ENCODE data around the gene LHFPL6.
"Not testable (repeated sequence)": the region's sequence is repeated elsewhere in the genome, so short reads cannot be mapped to it uniquely, and the experiment has no call there.

LHFPL6 gene

DNA sequence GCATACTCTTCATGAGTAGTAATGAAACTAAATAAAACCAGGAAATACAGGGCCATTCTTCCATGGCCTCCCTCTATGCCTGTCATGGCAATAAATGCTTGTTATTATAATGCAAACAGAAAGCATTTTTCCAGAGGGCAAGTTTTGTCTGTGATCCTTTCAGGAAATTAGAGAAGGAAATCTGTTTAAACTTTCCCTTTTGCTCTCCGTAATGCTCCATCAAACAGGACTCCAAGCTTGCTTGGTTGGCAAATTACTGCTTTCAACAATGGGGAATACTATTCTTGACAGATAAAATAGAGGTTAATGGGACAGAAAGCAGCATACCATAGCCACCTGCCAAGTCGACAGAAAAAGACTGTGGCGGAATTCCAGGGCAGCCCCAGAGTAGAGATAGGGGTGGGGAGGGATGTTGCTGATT lies 252.5 kb downstream of the LHFPL6 start:
- ATAC-seq (replicated peaks; ENCODE audit: extremely low read depth, poor library complexity, severe bottlenecking) (no peak), DNase-seq (ENCODE audit: low spot score in 2 of 2) (no peak)
- Mint-ChIP-seq H3K27me3 (no peaks in the 10 kb centered on the region), H3K36me3 (ENCODE audit: insufficient read depth) (no peaks in the 10 kb centered on the region), H3K4me3 (no peak overlapping the region), H3K9me3 (no peaks in the 10 kb centered on the region), H3K27ac (ENCODE audit: low read depth) (no peak overlapping the region), H3K4me1 (no peaks in the 10 kb centered on the region)

DNA sequence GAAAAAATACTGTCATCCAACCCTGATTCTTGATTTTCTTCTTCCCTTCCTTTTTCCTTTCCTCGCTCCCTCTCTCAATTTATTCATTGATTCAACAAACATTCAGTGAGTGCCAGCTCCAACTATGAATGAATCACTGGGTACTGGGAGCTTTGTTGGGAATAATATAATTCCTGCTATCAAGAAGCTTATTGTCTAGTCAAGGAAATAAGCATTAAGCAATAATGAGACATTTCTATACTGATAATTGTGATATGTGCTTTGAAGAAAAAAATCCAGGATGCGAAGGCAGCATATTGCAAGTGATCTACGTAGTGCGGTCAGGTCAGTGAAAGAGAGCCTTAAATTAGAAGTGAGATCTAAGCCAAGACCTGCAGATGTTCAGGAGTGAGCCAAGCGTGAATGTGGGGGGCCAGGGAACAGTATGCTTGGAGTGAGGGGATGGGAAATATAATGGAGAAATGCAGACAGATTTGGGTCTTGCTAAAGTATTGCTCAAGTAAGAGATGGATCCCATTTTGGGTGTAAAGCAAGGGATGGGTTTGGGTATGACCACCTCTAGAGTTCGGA lies 253.5 kb downstream of the LHFPL6 start:
- no peaks in the 10 kb centered on the region for H3K4me1 Mint-ChIP-seq

DNA sequence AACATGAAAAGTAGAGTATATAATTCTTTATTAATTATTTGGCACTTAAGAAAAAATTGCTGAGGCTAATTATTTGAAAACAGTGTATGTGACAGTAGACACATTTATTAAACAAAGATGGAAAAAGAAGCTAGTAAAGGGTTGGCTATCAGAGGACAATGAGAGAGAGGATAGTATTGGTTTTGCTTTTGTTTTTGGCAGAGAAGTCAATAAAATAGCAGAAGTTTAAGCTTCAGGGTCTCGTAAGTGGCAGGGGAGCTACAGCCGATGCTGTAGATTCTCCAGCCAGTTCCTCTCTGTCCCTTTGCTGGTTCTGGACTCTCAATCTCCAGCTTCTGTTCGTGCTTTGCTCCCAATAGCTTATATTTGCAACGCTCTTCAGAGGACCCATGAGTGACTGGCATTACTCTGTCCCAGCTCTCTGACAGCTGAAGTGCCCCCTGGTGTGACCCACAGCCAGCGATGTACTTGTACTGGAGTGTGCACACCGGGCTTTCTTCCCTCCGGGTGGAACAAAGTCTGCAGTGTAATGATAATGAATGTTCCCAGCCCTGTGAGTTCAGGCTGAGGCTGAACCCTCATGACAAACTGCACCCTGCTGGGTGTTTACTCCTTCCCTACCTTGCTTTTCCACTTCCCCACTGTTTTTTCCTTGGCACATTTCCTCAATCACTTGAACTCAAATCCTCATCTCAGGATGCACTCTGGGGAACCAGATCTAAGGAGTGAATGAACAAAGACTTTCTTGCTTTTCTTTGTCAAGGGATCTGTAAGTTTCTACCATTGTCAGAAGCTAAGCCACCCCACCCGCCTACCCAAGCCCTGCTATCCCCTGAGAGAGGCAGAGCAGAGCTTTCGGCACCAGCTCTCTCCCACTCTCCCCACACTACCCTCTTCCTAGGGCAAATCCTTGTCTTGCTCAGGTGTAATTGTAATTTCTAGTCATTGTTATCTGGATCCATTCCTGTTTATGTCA lies 254.8 kb downstream of the LHFPL6 start:
- no peaks in the 10 kb centered on the region for H3K4me1 Mint-ChIP-seq
- ATAC-seq (replicated peaks; ENCODE audit: extremely low read depth, poor library complexity, severe bottlenecking) (no peak), DNase-seq (ENCODE audit: low spot score in 2 of 2) (no peak)
- H3K9me3 Mint-ChIP-seq, result no peaks in the 10 kb centered on the region
- H3K27me3 Mint-ChIP-seq, result no peaks in the 10 kb centered on the region
- H3K36me3 Mint-ChIP-seq (ENCODE audit: insufficient read depth), result no peaks in the 10 kb centered on the region
- no peak overlapping the region for H3K27ac Mint-ChIP-seq (ENCODE audit: low read depth)
- no peak overlapping the region for H3K4me3 Mint-ChIP-seq

More for the DNA sequence above, 253.5 kb downstream of the LHFPL6 start:
- DNase-seq (ENCODE audit: low spot score in 2 of 2), result no peak
- no peak overlapping the region for H3K27ac Mint-ChIP-seq (ENCODE audit: low read depth)
- H3K36me3 Mint-ChIP-seq (ENCODE audit: insufficient read depth), result no peaks in the 10 kb centered on the region
- H3K9me3 Mint-ChIP-seq, result no peaks in the 10 kb centered on the region
- no peak for ATAC-seq (replicated peaks; ENCODE audit: extremely low read depth, poor library complexity, severe bottlenecking)
- H3K27me3 Mint-ChIP-seq, result no peaks in the 10 kb centered on the region
- H3K4me3 Mint-ChIP-seq, result no peak overlapping the region

DNA sequence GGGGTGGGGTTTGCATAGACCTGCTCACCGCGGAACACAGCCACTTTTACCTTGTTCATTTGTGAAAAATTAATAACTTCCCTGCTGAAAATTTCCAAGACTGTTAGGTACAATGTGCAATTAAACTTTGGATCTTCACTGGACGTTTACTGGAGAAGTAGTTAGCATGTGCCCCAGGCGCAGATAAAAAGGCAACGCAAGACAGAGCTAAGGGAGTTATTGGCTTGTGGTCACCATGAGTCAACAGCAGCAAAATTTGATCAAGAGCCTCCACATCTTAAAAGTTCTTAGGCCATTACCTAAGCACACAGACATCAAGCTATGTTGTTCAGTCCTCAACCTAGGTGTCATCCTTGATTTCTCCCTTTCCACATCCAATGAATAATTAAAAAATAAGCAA lies 257.0 kb downstream of the LHFPL6 start:
- H3K36me3 Mint-ChIP-seq (ENCODE audit: insufficient read depth), result no peaks in the 10 kb centered on the region
- no peaks in the 10 kb centered on the region for H3K9me3 Mint-ChIP-seq

DNA sequence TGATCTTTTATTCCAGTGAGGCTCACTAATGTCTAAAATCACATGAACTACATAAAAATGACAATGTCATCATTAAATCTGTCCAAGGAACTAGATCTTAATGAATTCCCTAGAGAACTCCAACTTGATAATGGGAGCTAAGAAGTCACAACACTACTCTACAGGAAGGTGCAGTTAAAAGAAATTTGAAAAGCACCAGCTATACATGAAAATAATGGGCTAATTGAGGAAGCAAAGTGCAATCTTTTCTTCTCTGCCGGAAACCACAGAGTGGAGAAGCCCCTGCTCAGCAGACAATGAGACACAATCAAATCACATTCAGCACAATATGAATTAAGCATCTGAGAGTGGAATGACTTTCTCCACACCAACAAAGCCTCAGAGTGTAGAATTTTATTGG lies 261.7 kb downstream of the LHFPL6 start:
- Mint-ChIP-seq H3K27me3 (no peaks in the 10 kb centered on the region), H3K4me1 (no peaks in the 10 kb centered on the region), H3K27ac (ENCODE audit: low read depth) (no peak overlapping the region), H3K36me3 (ENCODE audit: insufficient read depth) (no peaks in the 10 kb centered on the region), H3K4me3 (no peak overlapping the region), H3K9me3 (no peaks in the 10 kb centered on the region)
- no peak for ATAC-seq (replicated peaks; ENCODE audit: extremely low read depth, poor library complexity, severe bottlenecking)
- DNase-seq (ENCODE audit: low spot score in 2 of 2), result no peak

More for the DNA sequence above, 257.0 kb downstream of the LHFPL6 start:
- Mint-ChIP-seq H3K27me3 (no peaks in the 10 kb centered on the region), H3K4me1 (no peaks in the 10 kb centered on the region), H3K4me3 (no peak overlapping the region), H3K27ac (ENCODE audit: low read depth) (no peak overlapping the region)
- ATAC-seq (replicated peaks; ENCODE audit: extremely low read depth, poor library complexity, severe bottlenecking) (no peak), DNase-seq (ENCODE audit: low spot score in 2 of 2) (no peak)

DNA sequence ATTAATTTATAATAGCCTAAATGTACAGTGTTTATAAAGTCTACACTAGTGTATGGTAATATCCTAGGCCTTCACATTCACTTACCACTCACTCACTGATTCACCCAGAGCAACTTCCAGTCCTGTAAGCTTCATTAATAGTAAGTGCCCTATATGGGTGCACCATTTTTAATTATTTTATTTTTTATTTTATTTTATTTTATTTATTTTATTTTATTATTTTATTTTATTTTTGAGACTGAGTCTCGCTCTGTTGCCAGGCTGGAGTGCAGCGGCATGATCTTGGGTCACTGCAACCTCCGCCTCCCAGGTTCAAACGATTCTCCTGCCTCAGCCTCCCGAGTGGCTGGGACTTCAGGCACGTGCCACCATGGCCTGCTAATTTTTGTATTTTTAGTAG lies 264.9 kb downstream of the LHFPL6 start:
- not testable (repeated sequence) for H3K36me3 Mint-ChIP-seq (ENCODE audit: insufficient read depth); H3K27ac Mint-ChIP-seq (ENCODE audit: low read depth); DNase-seq (ENCODE audit: low spot score in 2 of 2); H3K4me1 Mint-ChIP-seq; H3K27me3 Mint-ChIP-seq; H3K9me3 Mint-ChIP-seq; ATAC-seq (replicated peaks; ENCODE audit: extremely low read depth, poor library complexity, severe bottlenecking); H3K4me3 Mint-ChIP-seq

DNA sequence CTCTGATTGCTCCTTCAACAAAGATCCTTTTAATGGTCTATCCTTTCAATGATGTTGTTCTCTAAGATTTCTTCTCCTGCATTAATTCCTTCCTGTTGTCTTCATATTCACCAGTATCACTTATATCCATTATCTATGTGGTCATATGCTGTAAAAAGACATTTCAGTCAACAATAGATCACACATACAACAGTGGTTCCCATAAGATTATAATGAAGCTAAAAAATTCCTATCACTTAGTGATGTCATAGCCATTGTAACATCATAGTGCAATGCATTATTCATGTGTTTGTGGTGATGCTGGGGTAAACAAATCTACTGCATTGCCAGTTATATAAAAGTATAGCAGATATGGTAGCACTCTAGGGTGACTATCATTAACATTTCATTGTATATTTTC lies 266.1 kb downstream of the LHFPL6 start:
- no peak for ATAC-seq (replicated peaks; ENCODE audit: extremely low read depth, poor library complexity, severe bottlenecking)
- no peaks in the 10 kb centered on the region for H3K27me3 Mint-ChIP-seq
- no peak overlapping the region for H3K27ac Mint-ChIP-seq (ENCODE audit: low read depth)
- no peak overlapping the region for H3K4me3 Mint-ChIP-seq
- peaks cover 5% of the 10 kb centered on the region for H3K9me3 Mint-ChIP-seq
- no peaks in the 10 kb centered on the region for H3K4me1 Mint-ChIP-seq
- H3K36me3 Mint-ChIP-seq (ENCODE audit: insufficient read depth), result no peaks in the 10 kb centered on the region
- DNase-seq (ENCODE audit: low spot score in 2 of 2), result no peak

DNA sequence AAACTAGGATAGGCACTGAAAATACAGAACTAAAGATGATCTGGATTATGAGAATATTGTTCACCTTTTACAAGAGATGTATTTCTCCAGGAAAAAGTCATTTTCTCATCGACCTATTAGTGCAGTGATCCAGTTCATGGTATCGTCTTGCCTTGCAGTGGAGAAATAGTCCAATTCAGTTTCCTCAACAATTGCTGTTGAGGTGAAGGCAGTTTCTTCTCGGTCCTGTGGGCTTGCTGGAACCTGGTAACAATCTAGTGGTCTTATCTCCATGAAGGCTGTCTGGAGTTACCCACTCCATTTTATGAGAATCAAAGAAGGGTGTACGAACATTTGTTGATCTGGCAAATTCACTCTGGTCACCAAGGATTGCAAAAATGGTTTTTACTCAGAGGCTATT lies 266.8 kb downstream of the LHFPL6 start:
- peaks cover 5% of the 10 kb centered on the region for H3K9me3 Mint-ChIP-seq
- ATAC-seq (replicated peaks; ENCODE audit: extremely low read depth, poor library complexity, severe bottlenecking) (no peak), DNase-seq (ENCODE audit: low spot score in 2 of 2) (no peak)
- no peak overlapping the region for H3K27ac Mint-ChIP-seq (ENCODE audit: low read depth)
- H3K36me3 Mint-ChIP-seq (ENCODE audit: insufficient read depth), result no peaks in the 10 kb centered on the region
- H3K4me1 Mint-ChIP-seq, result no peaks in the 10 kb centered on the region
- no peak overlapping the region for H3K4me3 Mint-ChIP-seq
- H3K27me3 Mint-ChIP-seq, result no peaks in the 10 kb centered on the region

DNA sequence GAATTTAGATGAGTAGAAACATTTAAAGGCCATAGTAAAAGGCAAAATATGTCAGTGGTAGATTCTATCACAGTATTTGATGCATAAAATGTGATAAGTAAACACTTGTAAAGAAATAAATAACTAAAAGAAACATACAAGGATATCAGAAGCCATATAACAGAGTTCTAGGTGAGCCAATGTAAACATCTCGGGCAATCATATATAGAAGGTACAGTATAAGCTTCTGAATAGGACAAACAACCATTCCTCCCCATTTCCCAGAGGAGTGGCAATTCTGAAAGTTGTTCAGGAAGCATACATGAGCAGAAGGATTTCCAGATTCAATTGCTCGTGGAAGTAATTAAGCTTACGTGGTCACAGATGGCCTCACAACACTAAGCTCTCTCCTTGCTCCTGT lies 267.3 kb downstream of the LHFPL6 start:
- Mint-ChIP-seq H3K9me3 (peaks cover 5% of the 10 kb centered on the region), H3K4me1 (no peaks in the 10 kb centered on the region), H3K27ac (ENCODE audit: low read depth) (no peak overlapping the region), H3K4me3 (no peak overlapping the region), H3K36me3 (ENCODE audit: insufficient read depth) (no peaks in the 10 kb centered on the region), H3K27me3 (no peaks in the 10 kb centered on the region)
- ATAC-seq (replicated peaks; ENCODE audit: extremely low read depth, poor library complexity, severe bottlenecking), result no peak
- DNase-seq (ENCODE audit: low spot score in 2 of 2), result no peak

DNA sequence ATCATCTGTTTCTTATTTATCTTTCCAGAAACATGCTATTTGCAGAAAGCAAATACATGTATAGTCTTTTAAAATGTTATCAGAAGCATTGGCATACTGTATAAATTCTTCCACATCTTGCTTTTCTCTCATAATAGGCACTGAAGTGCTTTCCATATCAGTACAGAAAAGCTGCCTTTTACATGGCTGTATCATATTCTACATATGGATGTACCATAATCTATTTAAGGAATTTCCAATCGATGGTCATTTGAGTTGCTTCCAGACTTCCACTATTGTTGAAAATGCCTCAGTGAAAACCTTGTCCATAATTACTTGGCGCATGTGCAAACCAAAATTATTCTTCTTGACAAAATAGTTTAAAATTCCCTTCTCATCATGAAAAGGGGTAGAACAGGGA lies 272.5 kb downstream of the LHFPL6 start:
- H3K27me3 Mint-ChIP-seq, result no peaks in the 10 kb centered on the region
- no peak overlapping the region for H3K27ac Mint-ChIP-seq (ENCODE audit: low read depth)
- H3K4me1 Mint-ChIP-seq, result no peaks in the 10 kb centered on the region
- ATAC-seq (replicated peaks; ENCODE audit: extremely low read depth, poor library complexity, severe bottlenecking) (no peak), DNase-seq (ENCODE audit: low spot score in 2 of 2) (no peak)
- no peaks in the 10 kb centered on the region for H3K36me3 Mint-ChIP-seq (ENCODE audit: insufficient read depth)
- H3K4me3 Mint-ChIP-seq, result no peak overlapping the region
- H3K9me3 Mint-ChIP-seq, result peaks cover 5% of the 10 kb centered on the region

DNA sequence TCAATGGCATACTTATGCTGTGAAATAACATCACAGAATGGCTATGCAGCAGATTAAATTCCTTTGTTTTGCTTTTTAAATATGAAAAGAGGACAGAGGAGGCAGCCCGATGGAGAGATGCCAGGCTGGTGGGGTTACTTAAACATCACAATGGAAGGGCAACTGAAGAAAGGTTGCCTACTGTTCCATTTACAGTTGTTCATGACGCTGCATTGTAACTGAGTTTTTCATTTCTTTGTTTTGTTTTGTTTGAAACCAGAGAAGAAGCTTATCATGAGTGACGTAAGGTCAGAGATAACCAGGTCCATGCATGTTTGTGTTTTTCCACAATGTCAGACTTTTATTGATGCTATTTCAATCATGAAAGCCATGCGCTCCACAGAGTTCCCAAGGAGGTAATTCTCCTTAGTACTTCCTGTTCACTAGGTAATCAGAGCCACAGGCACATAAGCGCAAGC lies 273.8 kb downstream of the LHFPL6 start:
- no peak for ATAC-seq (replicated peaks; ENCODE audit: extremely low read depth, poor library complexity, severe bottlenecking)
- H3K4me1 Mint-ChIP-seq, result no peaks in the 10 kb centered on the region
- H3K36me3 Mint-ChIP-seq (ENCODE audit: insufficient read depth), result no peaks in the 10 kb centered on the region
- H3K27ac Mint-ChIP-seq (ENCODE audit: low read depth), result no peak overlapping the region
- peaks cover 5% of the 10 kb centered on the region for H3K9me3 Mint-ChIP-seq
- no peaks in the 10 kb centered on the region for H3K27me3 Mint-ChIP-seq
- DNase-seq (ENCODE audit: low spot score in 2 of 2), result no peak
- no peak overlapping the region for H3K4me3 Mint-ChIP-seq

DNA sequence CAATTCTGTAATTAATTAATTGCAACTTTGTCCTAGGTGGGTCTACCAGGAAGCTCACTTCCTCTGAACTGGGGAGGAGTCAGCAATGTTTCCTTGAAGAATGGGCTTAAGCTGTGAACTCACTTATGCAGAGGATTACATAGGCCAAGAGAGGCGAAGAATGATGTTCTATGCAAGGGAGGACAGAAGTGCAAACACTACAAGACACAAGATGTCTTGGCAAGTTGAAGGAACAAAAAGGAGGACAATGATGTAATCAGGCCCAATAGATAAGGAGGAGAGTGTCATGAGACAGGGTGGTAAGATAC lies 275.9 kb downstream of the LHFPL6 start:
- ATAC-seq (replicated peaks; ENCODE audit: extremely low read depth, poor library complexity, severe bottlenecking), result no peak
- Mint-ChIP-seq H3K9me3 (no peaks in the 10 kb centered on the region), H3K36me3 (ENCODE audit: insufficient read depth) (no peaks in the 10 kb centered on the region), H3K27ac (ENCODE audit: low read depth) (no peak overlapping the region), H3K27me3 (no peaks in the 10 kb centered on the region), H3K4me1 (no peaks in the 10 kb centered on the region), H3K4me3 (no peak overlapping the region)
- no peak for DNase-seq (ENCODE audit: low spot score in 2 of 2)

DNA sequence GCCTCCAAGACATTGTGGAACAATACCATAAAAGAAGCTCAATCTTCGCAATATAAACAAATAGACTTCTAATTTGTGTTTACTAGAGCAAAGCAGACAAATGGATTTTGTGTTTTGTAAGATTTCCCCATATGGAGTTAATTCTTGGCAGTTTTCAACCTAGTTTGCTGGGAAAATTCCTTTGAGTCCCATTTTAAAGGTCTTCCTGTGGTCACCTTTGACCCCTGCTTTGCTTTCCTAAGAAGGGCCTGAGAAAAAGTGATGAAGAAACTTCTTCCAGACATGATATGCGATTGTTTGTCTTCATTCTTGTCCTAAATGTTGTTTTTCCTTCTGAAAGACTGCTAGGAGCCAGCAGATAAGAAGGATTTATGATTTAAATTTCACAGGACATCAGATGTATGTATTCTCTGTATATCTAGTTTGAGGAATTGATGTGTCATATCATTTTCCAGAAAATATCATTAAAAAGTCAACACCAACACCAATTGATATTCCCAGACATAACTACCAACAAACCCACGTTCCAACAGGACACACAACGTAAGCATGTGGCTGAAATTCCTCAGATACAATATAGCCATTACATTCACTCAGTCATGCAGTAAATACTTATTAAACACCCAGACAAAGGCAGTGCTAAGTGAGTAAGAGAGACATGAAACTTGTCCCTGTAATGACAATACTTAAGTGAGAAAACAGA lies 276.4 kb downstream of the LHFPL6 start:
- no peaks in the 10 kb centered on the region for H3K27me3 Mint-ChIP-seq
- no peaks in the 10 kb centered on the region for H3K9me3 Mint-ChIP-seq
- ATAC-seq (replicated peaks; ENCODE audit: extremely low read depth, poor library complexity, severe bottlenecking) (no peak), DNase-seq (ENCODE audit: low spot score in 2 of 2) (no peak)
- H3K4me1 Mint-ChIP-seq, result no peaks in the 10 kb centered on the region
- H3K36me3 Mint-ChIP-seq (ENCODE audit: insufficient read depth), result no peaks in the 10 kb centered on the region
- H3K27ac Mint-ChIP-seq (ENCODE audit: low read depth), result no peak overlapping the region
- H3K4me3 Mint-ChIP-seq, result no peak overlapping the region
